HG03520 (cell line): ENCODE measurements around the gene CCNL1.
A peak's percentile ranks its signal among the peaks of the same experiment; 100 is the strongest.

Experiments used
- ATAC-seq: cut with Tn5 transposase; IDR thresholded peaks from one replicate; pipeline ENCODE4 v1.9.1; 2021; ENCODE audit warnings: mild to moderate bottlenecking, moderate library complexity; ENCODE audit not compliant: unreplicated experiment

Gene CCNL1

GRCh38 chr3:157147099-157147803 is 12.7 kb downstream of the CCNL1 start:
- ATAC-seq = no peak

- no peak for ATAC-seq
These were observed 14.2 kb downstream of the CCNL1 start for GRCh38 chr3:157145606-157146322.

DNA sequence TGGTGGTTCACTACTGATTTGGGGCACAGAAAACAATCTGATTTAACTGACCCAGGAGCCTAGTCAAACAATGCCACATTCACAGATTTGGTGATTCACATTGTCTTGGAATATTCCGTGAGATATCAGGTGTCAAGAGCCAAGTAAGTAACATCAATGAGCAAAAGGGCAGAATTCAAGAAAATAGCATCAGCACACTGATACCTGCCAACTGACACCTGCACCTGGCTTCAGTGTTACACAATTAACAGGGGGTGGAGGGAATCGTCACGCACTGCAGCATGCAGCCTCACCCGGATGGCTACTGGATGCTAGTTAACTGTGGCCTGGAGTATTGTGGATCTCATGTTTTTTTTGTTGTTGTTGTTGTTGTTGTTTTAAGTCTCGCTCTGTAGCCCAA is 17.6 kb downstream of the CCNL1 start:
- no peak for ATAC-seq

GRCh38 chr3:157139938-157140534 is 19.9 kb downstream of the CCNL1 start:
- ATAC-seq = no peak

- peak; percentile 11 for ATAC-seq
These were observed 23.1 kb downstream of the CCNL1 start for GRCh38 chr3:157136647-157137387.

DNA sequence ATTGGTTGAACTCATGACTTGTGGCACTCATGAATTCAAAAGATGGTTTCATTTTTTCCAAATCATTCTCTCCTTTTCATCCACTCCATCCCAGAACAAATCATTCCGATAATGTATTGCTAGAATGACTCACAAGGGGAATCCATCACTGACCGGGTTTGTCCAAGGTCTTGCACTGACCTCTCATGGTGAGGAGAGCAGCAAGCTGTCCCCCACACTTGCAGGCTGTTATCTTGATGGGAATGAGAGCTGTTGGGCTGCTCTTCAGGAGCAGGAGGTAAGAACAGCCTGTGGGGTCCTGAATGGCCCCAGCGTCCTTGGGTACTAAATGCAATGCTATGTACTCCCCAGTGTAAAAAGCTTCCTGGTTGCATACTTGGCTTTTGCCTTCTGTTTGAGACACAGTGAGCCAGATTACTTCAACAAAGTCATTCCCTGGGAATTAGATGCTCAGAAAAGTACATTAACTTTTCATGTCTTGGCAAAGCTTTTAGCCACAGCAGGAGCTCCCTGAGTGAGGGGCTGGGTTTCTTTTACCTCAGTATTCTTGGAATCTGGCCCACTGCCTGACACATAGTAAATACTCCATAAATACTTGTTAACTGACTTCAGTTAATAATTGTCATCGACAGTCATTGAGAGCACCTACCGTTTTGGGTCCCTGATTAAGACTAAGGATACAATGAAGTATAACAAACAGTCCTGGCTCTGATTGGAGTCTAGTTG is 24.1 kb downstream of the CCNL1 start:
- no peak for ATAC-seq

DNA sequence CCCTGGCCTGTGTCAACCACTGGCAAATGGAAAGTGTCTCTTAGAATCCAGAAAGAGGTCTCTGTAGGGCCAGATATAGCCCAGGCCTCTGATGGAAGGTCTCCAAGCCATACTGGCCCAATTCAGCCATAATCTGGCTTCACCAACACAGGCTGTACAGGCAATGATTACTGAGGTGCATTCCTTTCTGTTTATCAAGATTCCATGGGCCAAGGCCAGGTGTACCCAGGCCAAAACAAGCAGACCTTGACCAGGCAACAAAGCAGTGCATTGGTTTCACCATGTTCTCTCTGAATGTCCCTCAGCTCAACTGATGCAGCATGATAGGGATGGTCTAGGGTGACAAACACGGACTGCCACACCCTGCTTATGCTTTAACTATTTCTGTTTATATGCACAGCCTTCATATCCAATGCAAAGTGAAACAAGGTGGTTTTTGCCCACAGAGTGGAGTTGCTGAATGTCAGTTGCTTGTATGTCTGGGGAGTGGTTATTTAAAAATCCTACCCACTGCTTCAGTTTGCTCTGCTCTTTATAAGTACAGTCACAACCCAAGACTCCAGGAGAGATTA is 25.2 kb downstream of the CCNL1 start:
- peak; percentile 53 for ATAC-seq

DNA sequence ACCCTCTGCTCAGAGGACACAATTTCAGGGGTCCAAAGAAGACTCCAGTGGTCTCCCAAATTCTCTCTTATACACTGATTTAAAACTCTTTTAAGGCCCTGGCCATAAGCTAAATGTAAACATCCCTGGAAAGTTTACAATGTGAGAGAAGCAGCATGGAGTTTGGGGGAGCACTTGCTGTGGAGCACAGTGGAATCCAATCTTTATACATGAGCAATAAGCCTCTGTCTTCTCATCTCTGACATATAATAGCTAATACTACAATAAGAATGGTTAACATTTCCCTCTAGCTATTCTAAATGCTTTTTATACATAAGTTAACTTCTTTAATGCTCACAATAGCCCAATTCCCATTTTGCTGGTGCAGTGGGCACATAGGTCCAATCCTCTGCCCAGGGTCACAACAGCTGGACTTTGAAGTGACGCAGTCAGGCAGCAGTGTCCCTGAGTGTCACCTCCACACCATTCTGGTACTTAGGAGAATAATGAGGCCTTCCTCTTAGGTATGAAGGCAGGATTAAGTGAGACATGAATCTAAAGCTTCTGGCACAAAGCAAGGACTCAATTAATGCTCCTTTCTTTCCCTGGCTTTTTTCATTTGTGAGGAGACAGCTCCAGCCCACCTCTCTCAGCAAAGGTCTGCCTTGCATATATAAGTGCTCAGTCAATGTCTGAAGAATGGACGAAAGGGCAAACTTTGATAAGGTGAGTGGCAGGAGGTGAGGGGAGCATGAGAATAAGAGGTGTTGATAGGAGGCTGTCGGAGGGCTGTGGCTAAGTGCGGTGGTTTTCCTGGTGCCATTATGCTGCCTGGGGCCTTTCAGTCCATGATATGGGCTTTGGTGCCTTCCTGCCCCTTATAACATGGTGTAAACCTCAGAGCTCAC is 26.3 kb downstream of the CCNL1 start:
- ATAC-seq = no peak

GRCh38 chr3:157132936-157133335 is 27.0 kb downstream of the CCNL1 start:
- ATAC-seq = no peak

DNA sequence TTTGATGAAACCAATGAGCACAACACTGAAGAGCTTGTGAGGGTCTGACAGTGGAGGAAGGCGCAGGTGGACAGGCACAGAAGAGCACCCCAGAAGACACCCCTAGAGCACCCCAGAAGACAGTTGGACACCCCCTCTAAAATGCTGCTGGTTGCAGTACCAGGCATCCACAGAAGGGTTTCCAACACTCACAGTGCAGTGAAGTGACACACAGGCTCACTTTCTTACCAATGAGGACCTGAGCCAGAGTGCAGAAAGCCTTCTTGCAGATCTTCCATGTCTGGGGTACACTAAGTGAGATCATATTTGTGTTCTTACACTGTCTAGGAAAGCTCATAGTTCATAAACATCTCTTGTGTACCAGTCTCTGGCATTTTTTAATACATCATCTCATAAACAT is 27.6 kb downstream of the CCNL1 start:
- no peak for ATAC-seq

DNA sequence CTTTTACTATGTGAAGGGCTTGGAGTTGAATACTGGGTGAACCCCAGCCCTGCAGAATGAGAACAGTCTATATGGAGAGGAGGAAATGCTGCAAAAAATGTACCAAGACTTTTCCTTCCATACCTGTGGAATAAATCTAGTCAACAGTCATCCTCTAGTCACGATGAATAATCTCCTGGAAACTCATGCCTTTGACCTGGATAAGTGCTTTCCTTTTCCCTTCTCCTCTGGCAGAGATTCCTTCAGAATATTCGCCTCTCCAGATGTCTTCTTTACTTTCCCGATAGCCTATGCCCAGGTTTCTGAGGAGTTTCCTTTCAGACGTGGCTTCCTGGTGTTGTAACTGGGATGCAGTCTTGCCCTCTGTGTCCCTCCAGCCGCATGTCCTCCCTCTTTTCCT is 28.1 kb downstream of the CCNL1 start:
- ATAC-seq = no peak

DNA sequence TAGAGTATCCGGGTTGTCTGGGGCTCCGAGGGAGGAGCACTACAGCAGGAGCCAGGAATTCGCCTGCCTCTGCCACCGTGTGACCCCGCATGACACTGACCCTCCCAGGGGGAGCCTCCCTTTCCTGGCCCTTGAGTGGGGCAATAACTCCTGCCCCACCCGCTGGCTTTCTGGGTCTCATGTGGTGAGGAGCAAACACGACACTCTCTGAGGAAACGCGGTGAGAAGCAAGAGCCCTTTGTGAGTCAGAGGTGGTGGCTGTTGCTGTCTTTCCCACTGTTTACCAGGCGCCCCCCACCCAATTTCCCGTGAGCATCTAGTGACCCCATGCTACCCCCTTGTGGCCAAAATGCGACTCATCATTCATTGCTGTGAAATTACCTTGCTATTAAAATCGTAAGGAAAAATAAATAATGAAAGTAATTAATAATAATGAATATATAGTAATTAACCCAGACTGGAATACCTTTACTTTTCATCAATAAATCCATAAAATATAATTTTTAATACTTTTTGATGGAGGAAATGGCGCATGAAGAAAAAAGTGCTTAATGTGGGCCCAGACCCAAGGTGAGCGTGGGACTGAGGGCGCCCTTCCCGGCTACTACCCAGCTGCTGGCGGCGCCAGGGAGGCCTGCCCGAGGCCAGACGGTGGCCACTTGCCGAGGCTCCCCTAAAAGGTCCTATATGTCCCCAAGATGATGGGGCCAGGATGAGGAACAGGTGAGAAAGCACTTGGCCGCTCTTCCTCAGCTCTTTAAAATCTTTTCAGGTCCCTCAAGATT is 29.3 kb downstream of the CCNL1 start:
- no peak for ATAC-seq

DNA sequence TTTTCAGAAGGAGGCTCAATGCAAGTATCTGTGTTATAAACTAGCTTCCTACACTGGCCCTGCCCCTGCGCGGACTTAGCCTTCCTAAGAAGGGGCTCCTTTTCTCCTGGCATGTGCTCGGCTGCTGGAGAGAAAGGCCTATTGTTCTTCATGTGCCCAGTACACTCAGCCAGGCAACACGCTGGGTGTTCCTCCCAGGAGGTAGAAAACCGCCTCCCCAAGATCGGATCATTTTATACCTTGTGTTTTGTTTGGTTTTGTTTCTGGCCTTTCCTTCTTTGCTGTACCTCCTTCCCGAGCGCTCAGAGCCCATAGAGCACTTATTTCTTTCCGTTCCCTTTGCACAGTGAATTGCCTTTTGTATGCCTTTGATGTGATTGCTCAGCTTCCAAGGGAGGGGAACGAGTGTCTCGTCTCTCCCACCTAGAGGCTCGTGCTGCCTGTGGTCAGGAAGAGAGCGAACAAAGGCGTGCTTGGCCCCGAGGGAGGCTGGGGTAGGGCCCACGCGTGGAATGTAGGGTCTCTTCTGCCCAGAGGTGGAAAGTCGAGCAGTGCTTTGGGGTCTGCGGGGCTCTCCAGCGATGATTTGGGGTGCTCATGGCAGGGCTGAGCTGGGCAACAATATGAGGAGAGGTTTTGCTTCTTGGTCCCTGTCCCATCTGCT is 30.0 kb downstream of the CCNL1 start:
- ATAC-seq = no peak

- no peak for ATAC-seq
These were observed 30.9 kb downstream of the CCNL1 start for GRCh38 chr3:157128771-157129681.

- ATAC-seq = no peak
These were observed 31.8 kb downstream of the CCNL1 start for GRCh38 chr3:157127831-157128767.

GRCh38 chr3:157127268-157127667 is 32.7 kb downstream of the CCNL1 start:
- no peak for ATAC-seq
